Activated T-helper 9 cell treated with anti-CD3 and anti-CD28 coated beads, Interleukin-2, amount 50 U/mL, for 16 hours (primary cell): ENCODE measurements around the gene GPSM1.
"Not testable (repeated sequence)": the region's sequence is repeated elsewhere in the genome, so short reads cannot be mapped to it uniquely, and the experiment has no call there.

Experiments used
- DNase-seq: peaks from one replicate; pipeline ENCODE4 v3.0.0-alpha.2; 2020; ENCODE audit warnings: low read depth

GPSM1 gene

GRCh38 chr9:136345281-136346156 is 18.2 kb downstream of the GPSM1 start:
- DNase-seq = no peak

- DNase-seq = no peak
Measured at GRCh38 chr9:136346157-136346481, 18.8 kb downstream of the GPSM1 start.

GRCh38 chr9:136346927-136347465 is 19.7 kb downstream of the GPSM1 start:
- DNase-seq = no peak

GRCh38 chr9:136347472-136348256 is 20.3 kb downstream of the GPSM1 start:
- DNase-seq = no peak

- DNase-seq = no peak
Measured at GRCh38 chr9:136348691-136349090, 21.4 kb downstream of the GPSM1 start.

- no peak for DNase-seq
Measured at GRCh38 chr9:136349546-136349945, 22.2 kb downstream of the GPSM1 start.

GRCh38 chr9:136351252-136351800 is 24.0 kb downstream of the GPSM1 start:
- no peak for DNase-seq

GRCh38 chr9:136351868-136352267 is 24.5 kb downstream of the GPSM1 start:
- not testable (repeated sequence) for DNase-seq

GRCh38 chr9:136352682-136353081 is 25.3 kb downstream of the GPSM1 start:
- no peak for DNase-seq

- DNase-seq = no peak
Measured at GRCh38 chr9:136353088-136353487, 25.7 kb downstream of the GPSM1 start.

- DNase-seq = no peak
Measured at GRCh38 chr9:136353757-136354488, 26.6 kb downstream of the GPSM1 start.

- no peak for DNase-seq
Measured at GRCh38 chr9:136354592-136355085, 27.3 kb downstream of the GPSM1 start.

GRCh38 chr9:136355616-136356557 is 28.5 kb downstream of the GPSM1 start:
- DNase-seq = no peak

GRCh38 chr9:136357202-136357725 is 29.9 kb downstream of the GPSM1 start:
- no peak for DNase-seq

- no peak for DNase-seq
Measured at GRCh38 chr9:136358016-136358415, 30.7 kb downstream of the GPSM1 start.

- no peak for DNase-seq
Measured at GRCh38 chr9:136358888-136359287, 31.5 kb downstream of the GPSM1 start.

- no peak for DNase-seq
Measured at GRCh38 chr9:136359774-136360718, 32.7 kb downstream of the GPSM1 start.

- DNase-seq = no peak
Measured at GRCh38 chr9:136361047-136361753, 33.9 kb downstream of the GPSM1 start.
